Nucleus accumbens (tissue), 56 donors: Measurements from ENCODE around the gene CHN1.
A peak's percentile ranks its signal among the peaks of the same experiment; 100 is the strongest.

Source experiments
- DNase-seq, 56 donors: peaks; one replicate each; lab custom pipeline; 2025; lab: John Stamatoyannopoulos, UW

The CHN1 gene

GRCh38 chr2:175004980-175005732, at the start of gene CHN1:
Gene CHN1 (minus strand): TSS chr2:175005381. CDS start chr2:175004912, 469 bp downstream.
- DNase-seq: peak; percentile 16 to 92 (median 76)

- DNase-seq: no peak
These were observed 49.2 kb upstream of the CHN1 start for GRCh38 chr2:175054340-175054739.

- DNase-seq: no peak
These were observed 44.5 kb upstream of the CHN1 start for GRCh38 chr2:175049661-175050060.

GRCh38 chr2:175048275-175048674, 43.1 kb upstream of the CHN1 start:
- no peak for DNase-seq

- DNase-seq: no peak
These were observed 34.3 kb upstream of the CHN1 start for GRCh38 chr2:175039490-175039889.

GRCh38 chr2:175039031-175039430, 33.9 kb upstream of the CHN1 start:
- DNase-seq: no peak

- no peak for DNase-seq
These were observed 32.8 kb upstream of the CHN1 start for GRCh38 chr2:175037941-175038340.

- no peak for DNase-seq
These were observed 31.4 kb upstream of the CHN1 start for GRCh38 chr2:175036582-175037018.

GRCh38 chr2:175035806-175036205, 30.6 kb upstream of the CHN1 start:
- no peak for DNase-seq

GRCh38 chr2:175034716-175035115, 29.5 kb upstream of the CHN1 start:
- DNase-seq: no peak

- peak in 6 of 56 donors; percentile 0 to 32 (median 6) for DNase-seq
These were observed 25.4 kb upstream of the CHN1 start for GRCh38 chr2:175030380-175031271.

GRCh38 chr2:175027755-175028154, 22.6 kb upstream of the CHN1 start:
- DNase-seq: no peak

- DNase-seq: no peak
These were observed 21.2 kb upstream of the CHN1 start for GRCh38 chr2:175026385-175026784.

GRCh38 chr2:175025946-175026345, 20.8 kb upstream of the CHN1 start:
- DNase-seq: no peak

GRCh38 chr2:175025233-175025632, 20.1 kb upstream of the CHN1 start:
- no peak for DNase-seq

- DNase-seq: no peak
These were observed 17.7 kb upstream of the CHN1 start for GRCh38 chr2:175022923-175023322.

- DNase-seq: no peak
These were observed 14.6 kb upstream of the CHN1 start for GRCh38 chr2:175019566-175020327.

GRCh38 chr2:175017618-175018414, 12.6 kb upstream of the CHN1 start:
- DNase-seq: no peak

- no peak for DNase-seq
These were observed 10.2 kb upstream of the CHN1 start for GRCh38 chr2:175015340-175015739.

- no peak for DNase-seq
These were observed 7.3 kb upstream of the CHN1 start for GRCh38 chr2:175012516-175012915.
